WTC11 (cell line): ENCODE measurements around the gene PHTF2. TPM values are rescaled to one million over a fixed set of nuclear protein-coding genes. Genes with fewer than 3 reads are reported as not detected.

ENCODE experiments used
- ATAC-seq: fragments of 200-7000 bp; cut with Tn5 transposase; 2 replicates; pipeline ENCODE4 v1.10.0; 2021; ENCODE audit warnings: mild to moderate bottlenecking, moderate library complexity
- CTCF ChIA-PET: fragments of 300-600 bp; sonication (Branson Sonifier 250); formaldehyde crosslinking; loops from one replicate; lab custom pipeline; 2021; ENCODE audit warnings: antibody characterized with exemption; lab: Charles Lee
- POLR2A ChIA-PET: fragments of 350-600 bp; sonication (Branson Sonifier 250); formaldehyde crosslinking; loops from one replicate; lab custom pipeline; 2021; ENCODE audit warnings: antibody characterized with exemption; lab: Charles Lee
- DNase-seq: peaks from one replicate; pipeline ENCODE4 v3.0.0; 2021; ENCODE audit warnings: low spot score
- H3K27ac Mint-ChIP-seq: 2 replicates; pipeline ENCODE4 v1.8.0; 2021; ENCODE audit warnings: mixed read lengths
- H3K27me3 Mint-ChIP-seq: 2 replicates; pipeline ENCODE4 v1.8.0; 2021; ENCODE audit warnings: low read depth, mild to moderate bottlenecking, moderate library complexity, mixed read lengths
- H3K36me3 Mint-ChIP-seq: 2 replicates; pipeline ENCODE4 v1.8.0; 2021; ENCODE audit warnings: mixed read lengths
- H3K4me1 Mint-ChIP-seq: 2 replicates; pipeline ENCODE4 v1.8.0; 2022; ENCODE audit warnings: mixed read lengths
- H3K4me3 Mint-ChIP-seq: 2 replicates; pipeline ENCODE4 v1.8.0; 2021; ENCODE audit warnings: mild to moderate bottlenecking, moderate library complexity, mixed read lengths
- H3K9me3 Mint-ChIP-seq: 2 replicates; pipeline ENCODE4 v1.8.0; 2021; ENCODE audit warnings: mixed read lengths
- ATF1 ChIP-seq: sonication (generic); formaldehyde crosslinking; IDR thresholded peaks from 2 replicates; pipeline ENCODE4 v1.8.1; 2023; ENCODE audit warnings: mild to moderate bottlenecking, moderate library complexity, missing genetic modification reagents
- FOXJ3 ChIP-seq: sonication (generic); formaldehyde crosslinking; IDR thresholded peaks from 2 replicates; pipeline ENCODE4 v1.9.0; 2021; ENCODE audit warnings: missing genetic modification reagents, mild to moderate bottlenecking, borderline replicate concordance
- FOXK1 ChIP-seq: sonication (generic); formaldehyde crosslinking; IDR thresholded peaks from 2 replicates; pipeline ENCODE4 v1.8.0; 2022; ENCODE audit warnings: mild to moderate bottlenecking, moderate library complexity, missing genetic modification reagents
- MXD4 ChIP-seq: fragments of 250-450 bp; sonication (Bioruptor Pico); IDR thresholded peaks from 2 replicates; pipeline ENCODE4 v1.8.0; 2021; ENCODE audit warnings: mild to moderate bottlenecking, moderate library complexity, borderline replicate concordance
- MYBL2 ChIP-seq: sonication (generic); formaldehyde crosslinking; IDR thresholded peaks from 2 replicates; pipeline ENCODE4 v1.8.1; 2023; ENCODE audit warnings: mild to moderate bottlenecking, moderate library complexity, missing genetic modification reagents
- NFE2L1 ChIP-seq: sonication (generic); formaldehyde crosslinking; IDR thresholded peaks from 2 replicates; pipeline ENCODE4 v1.8.1; 2023; ENCODE audit warnings: missing genetic modification reagents
- NR1H2 ChIP-seq: sonication (generic); formaldehyde crosslinking; IDR thresholded peaks from 2 replicates; pipeline ENCODE4 v1.9.0; 2021; ENCODE audit warnings: mild to moderate bottlenecking, moderate library complexity, missing genetic modification reagents
- RORB ChIP-seq: fragments of 250-450 bp; sonication (Bioruptor Pico); IDR thresholded peaks from 2 replicates; pipeline ENCODE4 v1.9.0; 2021; ENCODE audit warnings: mild to moderate bottlenecking
- TEAD1 ChIP-seq: sonication (generic); formaldehyde crosslinking; IDR thresholded peaks from 2 replicates; pipeline ENCODE4 v1.8.0; 2022; ENCODE audit warnings: mild to moderate bottlenecking, missing genetic modification reagents
- TEAD4 ChIP-seq: sonication (generic); formaldehyde crosslinking; IDR thresholded peaks from 2 replicates; pipeline ENCODE4 v1.8.0; 2022; ENCODE audit warnings: mild to moderate bottlenecking, missing genetic modification reagents
- ZBTB21 ChIP-seq: sonication (generic); formaldehyde crosslinking; IDR thresholded peaks from 2 replicates; pipeline ENCODE4 v1.8.1; 2023; ENCODE audit warnings: mild to moderate bottlenecking, missing genetic modification reagents, borderline replicate concordance
- ZBTB43 ChIP-seq: sonication (generic); formaldehyde crosslinking; IDR thresholded peaks from 2 replicates; pipeline ENCODE4 v1.8.1; 2023; ENCODE audit warnings: mild to moderate bottlenecking, missing genetic modification reagents
- ZNF416 ChIP-seq: fragments of 250-450 bp; sonication (Bioruptor Pico); IDR thresholded peaks from 2 replicates; pipeline ENCODE4 v1.9.0; 2021; ENCODE audit warnings: mild to moderate bottlenecking, inconsistent platforms
- ZNF425 ChIP-seq: fragments of 250-450 bp; sonication (Bioruptor Pico); conservative IDR thresholded peaks from 2 replicates; pipeline ENCODE4 v1.9.0; 2021; ENCODE audit warnings: mild to moderate bottlenecking
- ZSCAN18 ChIP-seq: fragments of 250-450 bp; sonication (Bioruptor Pico); IDR thresholded peaks from 2 replicates; pipeline ENCODE4 v2.1.2; 2022; ENCODE audit warnings: mild to moderate bottlenecking, moderate library complexity
- total RNA-seq: library from RNA; stranded (reverse); gene quantifications from 3 replicates; pipeline ENCODE4 v1.2.3, GENCODE V29; 2021
- TF ChIP-seq, protein P1 (sequence below): fragments of 250-450 bp; sonication (Bioruptor Pico); IDR thresholded peaks from 2 replicates; pipeline ENCODE4 v1.9.0; 2021; ENCODE audit warnings: mild to moderate bottlenecking
- TF ChIP-seq, protein P2 (sequence below): sonication (generic); formaldehyde crosslinking; IDR thresholded peaks from 2 replicates; pipeline ENCODE4 v1.8.1; 2023; ENCODE audit warnings: mild to moderate bottlenecking, missing genetic modification reagents, moderate library complexity
- TF ChIP-seq, protein P3 (sequence below): sonication (generic); formaldehyde crosslinking; IDR thresholded peaks from 2 replicates; pipeline ENCODE4 v1.8.1; 2022; ENCODE audit warnings: low read depth, mild to moderate bottlenecking, moderate library complexity, missing genetic modification reagents, borderline replicate concordance

PHTF2 gene
- total RNA-seq, 1 experiment from 2014 or later, result 17.9 TPM

DNA sequence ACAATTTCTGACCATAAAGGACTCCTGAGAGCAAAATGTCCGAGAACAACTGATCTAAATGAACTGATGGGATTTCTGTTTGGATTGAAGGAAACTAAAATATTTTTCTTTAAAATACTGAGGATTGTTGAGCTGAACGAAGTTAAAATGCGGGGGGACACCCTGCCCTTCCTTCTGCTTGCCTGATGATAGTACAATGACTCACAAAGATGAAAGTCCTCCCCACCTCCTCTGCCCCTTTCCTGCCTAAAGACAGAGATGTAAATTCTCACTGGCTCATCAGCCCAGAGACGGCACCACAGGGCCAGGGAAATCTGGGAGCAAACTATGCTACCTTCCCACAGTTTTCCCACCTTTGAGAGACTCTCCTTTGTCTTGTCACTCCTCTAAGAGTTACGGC is 180.6 kb downstream of the PHTF2 start:
- Mint-ChIP-seq H3K4me1 (no peaks in the 10 kb centered on the region), H3K27ac (no peak overlapping the region), H3K27me3 (no peaks in the 10 kb centered on the region), H3K4me3 (no peak overlapping the region), H3K9me3 (no peaks in the 10 kb centered on the region), H3K36me3 (no peaks in the 10 kb centered on the region)
- ChIA-PET POLR2A (no interaction called here), CTCF (no interaction called here)
- DNase-seq, result no peak
- TF ChIP-seq, protein P1, sequence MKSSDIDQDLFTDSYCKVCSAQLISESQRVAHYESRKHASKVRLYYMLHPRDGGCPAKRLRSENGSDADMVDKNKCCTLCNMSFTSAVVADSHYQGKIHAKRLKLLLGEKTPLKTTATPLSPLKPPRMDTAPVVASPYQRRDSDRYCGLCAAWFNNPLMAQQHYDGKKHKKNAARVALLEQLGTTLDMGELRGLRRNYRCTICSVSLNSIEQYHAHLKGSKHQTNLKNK (CRISPR knock-in tag), result no peak
- TF ChIP-seq RORB (CRISPR knock-in tag), result no peak
- TF ChIP-seq NFE2L1 (CRISPR knock-in tag), result no peak
- TF ChIP-seq ZBTB43 (CRISPR knock-in tag), result no peak
- no peak for ATAC-seq

- TF ChIP-seq, protein P1 (CRISPR knock-in tag), result no peak
- TF ChIP-seq TEAD1 (CRISPR knock-in tag) (no peak), NFE2L1 (CRISPR knock-in tag) (no peak), ATF1 (no peak), NR1H2 (CRISPR knock-in tag) (no peak), MXD4 (no peak), ZBTB21 (CRISPR knock-in tag) (no peak), ZNF425 (CRISPR knock-in tag) (no peak), ZSCAN18 (no peak), ZNF416 (CRISPR knock-in tag) (no peak), FOXK1 (CRISPR knock-in tag) (no peak), FOXJ3 (CRISPR knock-in tag) (no peak), TEAD4 (CRISPR knock-in tag) (no peak), MYBL2 (no peak)
- TF ChIP-seq, protein P2, sequence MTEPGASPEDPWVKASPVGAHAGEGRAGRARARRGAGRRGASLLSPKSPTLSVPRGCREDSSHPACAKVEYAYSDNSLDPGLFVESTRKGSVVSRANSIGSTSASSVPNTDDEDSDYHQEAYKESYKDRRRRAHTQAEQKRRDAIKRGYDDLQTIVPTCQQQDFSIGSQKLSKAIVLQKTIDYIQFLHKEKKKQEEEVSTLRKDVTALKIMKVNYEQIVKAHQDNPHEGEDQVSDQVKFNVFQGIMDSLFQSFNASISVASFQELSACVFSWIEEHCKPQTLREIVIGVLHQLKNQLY (CRISPR knock-in tag), result no peak
- TF ChIP-seq, protein P3, sequence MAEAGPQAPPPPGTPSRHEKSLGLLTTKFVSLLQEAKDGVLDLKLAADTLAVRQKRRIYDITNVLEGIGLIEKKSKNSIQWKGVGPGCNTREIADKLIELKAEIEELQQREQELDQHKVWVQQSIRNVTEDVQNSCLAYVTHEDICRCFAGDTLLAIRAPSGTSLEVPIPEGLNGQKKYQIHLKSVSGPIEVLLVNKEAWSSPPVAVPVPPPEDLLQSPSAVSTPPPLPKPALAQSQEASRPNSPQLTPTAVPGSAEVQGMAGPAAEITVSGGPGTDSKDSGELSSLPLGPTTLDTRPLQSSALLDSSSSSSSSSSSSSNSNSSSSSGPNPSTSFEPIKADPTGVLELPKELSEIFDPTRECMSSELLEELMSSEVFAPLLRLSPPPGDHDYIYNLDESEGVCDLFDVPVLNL (CRISPR knock-in tag), result no peak
- DNase-seq (no peak), ATAC-seq (no peak)
- H3K4me3 Mint-ChIP-seq, result no peak overlapping the region
- H3K36me3 Mint-ChIP-seq, result no peaks in the 10 kb centered on the region
- POLR2A ChIA-PET, result no interaction called here
- CTCF ChIA-PET, result no interaction called here
- H3K27me3 Mint-ChIP-seq, result no peaks in the 10 kb centered on the region
- H3K27ac Mint-ChIP-seq, result no peak overlapping the region
- no peaks in the 10 kb centered on the region for H3K4me1 Mint-ChIP-seq
- H3K9me3 Mint-ChIP-seq, result no peaks in the 10 kb centered on the region
Measured at GRCh38 chr7:77980087-77980713, 181.6 kb downstream of the PHTF2 start.
